NCI-H2196 (cell line): ENCODE data around the gene BHLHE23.
A peak's percentile ranks its signal among the peaks of the same experiment; 100 is the strongest.

Experiments
- DNase-seq: peaks from one replicate; lab custom pipeline; 2025; ENCODE audit not compliant: unreplicated experiment; lab: John Stamatoyannopoulos, UW

BHLHE23 gene

GRCh38 chr20:63026582-63027165, 19.9 kb upstream of the BHLHE23 start:
- DNase-seq = no peak

GRCh38 chr20:63025534-63026331, 19.0 kb upstream of the BHLHE23 start:
- DNase-seq = no peak

GRCh38 chr20:63024573-63025392, 18.0 kb upstream of the BHLHE23 start:
- DNase-seq = no peak

DNA sequence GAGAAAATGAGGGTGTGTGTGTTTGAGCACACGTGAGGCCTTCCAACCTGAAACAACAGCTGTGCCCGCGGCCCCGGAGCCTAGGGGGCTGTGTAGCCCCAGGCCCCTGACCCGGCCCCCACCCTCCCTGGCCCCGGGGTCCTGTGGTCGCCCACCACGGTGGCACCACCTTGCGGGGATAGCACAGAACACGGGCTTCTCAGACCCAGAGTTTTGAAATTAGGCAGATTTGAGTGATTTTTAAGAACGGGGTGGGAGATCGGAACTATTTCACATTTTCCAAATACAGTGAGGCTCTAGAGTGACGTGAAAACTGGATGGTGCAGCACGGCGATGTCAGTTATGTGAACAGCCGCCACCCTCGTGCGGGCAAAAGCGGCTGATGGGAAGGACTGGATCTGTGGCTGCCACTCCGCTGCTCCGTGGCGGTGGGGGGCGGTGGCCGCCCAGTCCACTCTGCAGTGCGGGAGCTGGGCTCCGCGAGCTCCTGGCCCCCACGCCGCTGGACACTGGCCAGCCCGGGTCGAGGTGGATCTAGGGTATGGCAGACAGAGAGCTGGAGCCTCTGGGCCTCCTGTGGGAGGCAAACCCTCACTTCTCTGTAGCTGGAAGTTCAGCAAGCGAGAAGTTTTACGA, 17.3 kb upstream of the BHLHE23 start:
- DNase-seq = no peak

GRCh38 chr20:63023071-63023935, 16.5 kb upstream of the BHLHE23 start:
- no peak for DNase-seq

DNA sequence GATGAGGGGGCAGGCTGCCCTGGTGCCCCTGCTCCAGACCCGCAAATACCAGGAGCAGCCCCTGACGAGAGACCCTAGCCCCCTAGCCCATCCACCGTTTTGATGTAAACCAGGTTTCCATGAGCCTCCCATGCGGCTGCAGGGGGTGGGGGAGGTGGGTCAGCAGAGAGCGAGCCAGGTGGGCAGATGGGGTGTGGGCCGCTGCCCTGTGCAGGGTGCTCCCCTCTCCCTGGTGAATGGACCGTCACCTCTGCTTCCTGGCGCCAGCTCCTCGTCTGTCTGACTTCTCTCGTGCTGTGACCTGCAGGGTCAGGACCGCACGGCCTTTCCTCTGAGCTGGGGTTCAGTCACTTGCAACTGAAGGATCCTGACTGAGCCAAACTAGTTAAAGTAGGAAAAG, 15.7 kb upstream of the BHLHE23 start:
- DNase-seq = no peak

- DNase-seq = no peak
Measured at GRCh38 chr20:63021356-63022321, 14.9 kb upstream of the BHLHE23 start.

- no peak for DNase-seq
Measured at GRCh38 chr20:63020681-63021080, 13.9 kb upstream of the BHLHE23 start.

DNA sequence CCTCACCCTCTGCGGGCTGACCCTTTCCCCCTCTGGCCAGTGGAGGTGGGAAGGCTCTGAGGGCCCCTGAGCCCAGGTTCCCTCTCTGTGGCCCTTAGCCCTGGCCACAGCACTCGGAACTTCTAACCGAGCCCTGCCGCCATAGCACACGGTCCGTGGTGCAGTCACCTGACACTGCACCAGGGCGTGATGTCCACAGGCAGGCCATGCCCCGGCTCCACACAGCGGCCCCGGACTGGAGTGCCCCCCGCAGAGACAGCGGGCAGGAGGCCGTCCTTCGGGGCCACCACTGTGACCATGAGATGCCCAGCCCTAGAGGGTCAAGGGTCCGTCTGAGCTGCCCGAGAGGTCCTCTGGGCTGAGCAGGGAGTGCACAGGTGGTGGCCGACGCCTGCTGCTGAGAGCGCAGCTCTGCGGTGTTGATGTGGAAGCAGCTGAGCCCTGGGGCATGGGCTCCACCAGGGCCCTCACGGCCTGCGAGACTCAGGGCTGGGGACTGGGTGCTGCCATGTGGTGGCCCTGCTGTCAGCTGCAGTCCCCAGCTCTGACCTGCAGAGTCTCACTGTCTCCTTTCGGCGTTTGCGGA, 11.2 kb upstream of the BHLHE23 start:
- no peak for DNase-seq

DNA sequence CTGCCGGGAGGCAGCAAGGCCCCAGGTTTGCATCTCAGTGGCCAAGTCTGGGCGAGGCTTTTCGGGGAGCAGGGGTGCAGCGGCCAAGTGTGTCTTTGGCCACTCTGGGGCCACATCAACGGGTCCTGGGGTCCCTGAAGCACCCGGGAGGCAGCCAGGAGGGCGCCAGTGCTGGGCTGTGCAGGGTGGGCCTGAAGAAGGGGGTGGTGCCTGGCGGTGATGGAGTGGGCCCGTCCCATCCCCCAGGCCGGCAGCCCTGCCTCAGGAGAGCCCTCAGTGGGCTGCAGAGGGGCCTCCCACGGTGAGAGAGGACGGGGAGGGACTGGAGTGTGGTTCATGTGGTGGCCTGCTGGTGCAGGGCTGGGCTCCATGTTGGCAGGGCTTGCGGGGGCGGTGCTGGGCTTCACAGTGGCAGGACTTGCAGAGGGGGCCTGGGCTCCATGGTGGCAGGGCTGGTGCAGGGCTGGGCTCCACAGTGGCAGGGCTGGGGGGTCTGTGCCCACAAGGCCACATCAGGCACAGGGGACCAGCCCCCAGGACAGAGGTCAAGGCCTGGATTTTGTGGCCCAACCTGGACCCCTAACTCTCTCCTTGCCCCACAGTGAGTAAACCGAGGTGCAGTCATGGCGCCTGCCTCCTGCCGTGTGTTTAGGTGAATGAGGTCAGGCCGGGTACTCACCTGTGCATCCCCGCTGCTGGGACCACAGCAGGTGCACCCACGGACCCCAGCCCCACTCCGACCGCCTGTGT, 10.5 kb upstream of the BHLHE23 start:
- no peak for DNase-seq

DNA sequence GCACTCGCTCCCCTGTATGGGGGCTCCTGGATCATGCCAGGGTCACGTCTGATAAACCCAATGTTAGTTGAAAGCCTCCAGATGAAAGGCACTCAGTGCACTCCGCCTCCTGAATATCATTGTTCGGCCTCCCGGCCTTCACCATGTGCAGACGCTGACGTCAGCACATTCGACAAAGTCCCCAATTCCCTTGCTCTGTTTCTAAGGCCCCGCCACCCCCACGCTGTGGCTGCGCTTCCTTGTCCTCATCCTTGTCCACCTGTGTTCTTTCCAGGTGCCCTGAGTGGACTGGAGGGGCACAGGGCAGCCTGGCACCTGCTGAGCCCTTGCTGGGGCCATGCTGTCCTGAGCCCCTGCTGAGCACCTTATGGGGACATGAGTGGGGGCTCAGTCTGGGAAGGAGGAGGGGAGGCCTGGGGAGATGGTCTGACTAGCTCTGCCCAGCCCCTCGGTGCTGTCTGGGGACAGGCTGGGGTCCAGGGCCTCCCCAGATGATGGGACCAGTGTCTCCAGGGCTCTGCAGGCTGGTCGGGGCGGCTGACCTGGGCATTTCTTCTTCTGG, 9.8 kb upstream of the BHLHE23 start:
- no peak for DNase-seq

DNA sequence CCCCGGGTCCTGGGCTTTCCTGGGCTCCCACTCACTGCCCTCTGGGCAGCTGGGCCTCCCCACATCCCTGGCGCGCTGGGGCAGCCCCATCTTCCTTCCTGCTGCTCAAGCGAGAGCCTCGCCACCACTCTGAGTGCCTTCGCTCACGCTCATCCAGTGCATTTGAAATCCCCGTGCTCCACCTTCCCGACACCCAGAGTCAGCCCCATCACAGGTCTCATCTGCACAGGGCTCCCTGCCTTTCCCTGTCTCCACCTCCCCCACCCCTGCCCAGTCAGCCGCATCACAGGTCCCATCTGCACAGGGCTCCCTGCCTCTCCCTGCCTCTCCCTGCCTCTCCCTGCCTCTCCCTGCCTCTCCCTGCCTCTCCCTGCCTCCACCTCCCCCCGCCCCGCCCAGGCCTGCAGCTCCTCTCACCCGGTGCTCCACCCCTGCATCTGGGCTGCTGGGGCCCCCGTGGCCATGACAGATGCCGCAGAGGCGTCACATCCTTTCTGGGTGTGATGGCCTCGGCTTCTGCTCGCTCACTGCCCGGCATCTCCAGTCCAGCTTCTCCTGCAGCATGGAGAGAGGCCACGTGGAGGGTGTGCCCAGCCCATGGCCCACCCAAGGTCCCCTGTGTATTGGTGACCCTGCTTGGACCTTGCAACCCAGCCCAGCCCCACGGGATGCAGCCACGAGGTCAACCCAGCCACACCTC, 9.0 kb upstream of the BHLHE23 start:
- DNase-seq = no peak

DNA sequence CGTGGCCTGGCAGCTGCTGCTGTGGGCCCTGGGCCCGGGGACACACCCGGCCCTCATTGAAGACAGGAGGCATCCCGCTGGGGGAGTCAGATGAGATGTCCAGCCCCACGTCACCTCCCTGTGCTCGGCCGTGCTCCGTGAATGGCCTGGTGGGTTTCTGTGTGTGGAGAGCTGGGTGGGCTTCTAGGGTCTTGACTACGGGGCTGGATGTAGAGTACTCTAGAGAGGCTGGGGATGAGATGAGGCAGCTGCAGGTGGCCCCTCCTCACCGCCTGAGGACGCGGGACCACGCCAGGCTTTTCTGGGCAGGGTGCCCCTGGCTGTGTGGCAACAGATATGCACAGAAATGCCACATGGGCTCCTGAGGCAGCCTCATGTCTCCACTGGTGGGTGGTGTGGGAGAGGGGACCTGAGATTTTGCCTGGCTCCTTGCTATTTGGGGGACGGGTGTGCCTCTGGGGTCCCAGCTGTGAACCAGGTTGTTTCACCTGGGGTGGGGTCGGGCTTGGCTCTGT, 8.4 kb upstream of the BHLHE23 start:
- no peak for DNase-seq

- DNase-seq = no peak
Measured at GRCh38 chr20:63014710-63015109, 7.9 kb upstream of the BHLHE23 start.

GRCh38 chr20:63014287-63014686, 7.5 kb upstream of the BHLHE23 start:
- DNase-seq = no peak

GRCh38 chr20:63013207-63013606, 6.4 kb upstream of the BHLHE23 start:
- no peak for DNase-seq

GRCh38 chr20:63011798-63012197, 5.0 kb upstream of the BHLHE23 start:
- DNase-seq = peak; percentile 7
